GM13977 (cell line): ENCODE results near the gene ADARB1.

Source experiments
- DNase-seq: peaks from one replicate; pipeline ENCODE4 v3.0.0; 2012; ENCODE audit warnings: low spot score
- in situ Hi-C: fragments of 300-500 bp; cut with MboI; formaldehyde crosslinking; loops from one replicate; pipeline ENCODE4 v1.12.0; 2022; ENCODE audit warnings: low sequenced_read_pairs, low pct_unique_long_range_greater_than_20kb, mixed read lengths, inconsistent platforms; ENCODE audit not compliant: unreplicated experiment
- TF ChIP-seq, protein P1 (sequence below): IDR thresholded peaks from 2 replicates; pipeline ENCODE4 v1.5.1; 2012; ENCODE audit warnings: mild to moderate bottlenecking, control low read depth; ENCODE audit not compliant: insufficient read depth; ENCODE audit errors: extremely low read depth, missing control alignments

ADARB1 gene

DNA sequence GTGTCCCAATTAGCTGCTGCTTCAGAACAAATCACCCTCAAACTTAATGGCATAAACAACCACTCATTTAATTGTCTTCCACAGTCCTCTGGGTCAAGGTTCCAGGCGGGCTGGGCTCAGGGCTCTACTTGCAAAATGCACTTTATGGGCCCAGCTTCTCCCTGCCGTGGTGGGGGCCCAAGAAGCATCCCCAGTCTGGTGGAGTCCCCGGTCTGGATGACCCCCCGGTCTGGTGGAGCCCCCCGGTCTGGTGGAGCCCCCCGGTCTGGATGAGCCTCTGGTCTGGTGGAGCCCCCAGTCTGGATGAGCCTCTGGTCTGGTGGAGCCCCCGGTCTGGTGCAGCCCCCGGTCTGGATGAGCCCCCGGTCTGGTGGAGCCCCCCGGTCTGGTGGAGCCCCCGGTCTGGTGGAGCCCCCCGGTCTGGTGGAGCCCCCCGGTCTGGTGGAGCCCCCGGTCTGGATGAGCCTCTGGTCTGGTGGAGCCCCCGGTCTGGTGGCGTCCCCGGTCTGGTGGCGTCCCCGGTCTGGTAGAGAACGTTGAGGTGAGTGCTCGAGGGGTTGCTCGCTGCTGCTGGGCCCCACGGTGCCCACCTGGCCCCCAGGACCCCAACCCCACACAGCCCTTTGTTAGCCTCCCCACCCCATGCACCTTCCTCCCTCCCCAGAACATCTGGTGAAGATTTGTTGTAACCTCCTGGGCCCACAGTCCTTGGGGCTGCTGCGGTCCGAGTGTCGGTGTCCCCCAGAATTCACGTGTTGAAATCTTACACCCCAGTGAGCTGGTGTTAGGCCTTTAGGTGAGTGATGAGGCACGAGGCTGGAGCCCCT lies 179.5 kb downstream of the ADARB1 start:
- in situ Hi-C loops: no loop called here
- DNase-seq: no peak
- TF ChIP-seq, protein P1, sequence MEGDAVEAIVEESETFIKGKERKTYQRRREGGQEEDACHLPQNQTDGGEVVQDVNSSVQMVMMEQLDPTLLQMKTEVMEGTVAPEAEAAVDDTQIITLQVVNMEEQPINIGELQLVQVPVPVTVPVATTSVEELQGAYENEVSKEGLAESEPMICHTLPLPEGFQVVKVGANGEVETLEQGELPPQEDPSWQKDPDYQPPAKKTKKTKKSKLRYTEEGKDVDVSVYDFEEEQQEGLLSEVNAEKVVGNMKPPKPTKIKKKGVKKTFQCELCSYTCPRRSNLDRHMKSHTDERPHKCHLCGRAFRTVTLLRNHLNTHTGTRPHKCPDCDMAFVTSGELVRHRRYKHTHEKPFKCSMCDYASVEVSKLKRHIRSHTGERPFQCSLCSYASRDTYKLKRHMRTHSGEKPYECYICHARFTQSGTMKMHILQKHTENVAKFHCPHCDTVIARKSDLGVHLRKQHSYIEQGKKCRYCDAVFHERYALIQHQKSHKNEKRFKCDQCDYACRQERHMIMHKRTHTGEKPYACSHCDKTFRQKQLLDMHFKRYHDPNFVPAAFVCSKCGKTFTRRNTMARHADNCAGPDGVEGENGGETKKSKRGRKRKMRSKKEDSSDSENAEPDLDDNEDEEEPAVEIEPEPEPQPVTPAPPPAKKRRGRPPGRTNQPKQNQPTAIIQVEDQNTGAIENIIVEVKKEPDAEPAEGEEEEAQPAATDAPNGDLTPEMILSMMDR: no peak

DNA sequence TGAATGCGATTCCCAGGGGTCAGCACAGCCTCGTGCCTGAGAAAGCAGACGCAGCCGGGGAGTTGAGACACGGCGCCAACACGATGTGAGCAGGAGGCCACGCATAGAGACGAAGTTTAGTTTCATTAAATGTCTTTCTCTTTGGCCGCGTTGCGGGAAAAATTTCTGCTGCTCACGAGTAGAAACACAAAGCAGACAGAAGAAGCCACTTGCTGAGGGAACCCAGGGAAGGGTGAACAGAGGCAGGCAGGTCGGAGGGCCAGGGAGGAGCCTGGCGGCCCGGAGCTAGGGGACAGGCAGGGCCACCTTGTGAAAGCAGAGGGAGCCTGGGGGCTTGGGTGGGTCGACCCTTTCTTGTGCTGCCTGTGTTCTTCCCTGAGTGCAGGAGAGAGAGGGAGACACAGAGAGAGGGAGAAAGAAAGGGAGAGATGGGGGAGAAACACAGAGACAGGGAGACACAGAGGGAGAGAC lies 180.1 kb downstream of the ADARB1 start:
- in situ Hi-C loops: no loop called here
- DNase-seq: no peak
- TF ChIP-seq, protein P1: no peak

DNA sequence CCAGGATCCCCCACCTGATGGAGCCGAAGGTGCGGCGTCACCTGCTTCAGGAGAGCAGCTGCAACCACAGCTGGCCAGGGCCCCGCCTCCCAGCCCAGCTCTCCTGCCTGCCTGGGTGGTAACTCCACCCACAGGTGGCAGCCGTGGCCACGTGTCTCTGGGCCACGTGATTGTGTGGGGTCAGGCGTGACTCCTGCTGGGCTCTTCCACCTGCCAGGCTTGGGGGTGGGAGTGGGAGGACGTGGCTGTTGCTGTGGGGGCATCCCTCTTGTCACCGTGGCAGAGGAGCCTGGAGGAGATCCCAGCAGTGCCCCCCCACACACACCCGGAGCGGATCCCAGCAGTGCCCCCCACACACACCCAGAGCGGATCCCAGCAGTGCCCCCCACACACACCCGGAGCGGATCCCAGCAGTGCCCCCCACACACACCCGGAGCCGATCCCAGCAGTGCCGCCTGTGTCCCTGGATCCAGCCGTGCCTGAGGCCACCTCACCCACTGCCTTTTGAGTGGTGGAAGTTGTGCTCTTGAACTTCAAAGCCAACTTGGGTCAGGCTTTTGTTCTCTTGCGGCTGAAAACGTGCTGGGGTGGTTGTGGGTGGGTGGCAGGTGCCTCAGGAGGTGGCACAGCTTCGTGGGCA lies 181.1 kb downstream of the ADARB1 start:
- DNase-seq: no peak
- in situ Hi-C loops: no loop called here
- TF ChIP-seq, protein P1: no peak

DNA sequence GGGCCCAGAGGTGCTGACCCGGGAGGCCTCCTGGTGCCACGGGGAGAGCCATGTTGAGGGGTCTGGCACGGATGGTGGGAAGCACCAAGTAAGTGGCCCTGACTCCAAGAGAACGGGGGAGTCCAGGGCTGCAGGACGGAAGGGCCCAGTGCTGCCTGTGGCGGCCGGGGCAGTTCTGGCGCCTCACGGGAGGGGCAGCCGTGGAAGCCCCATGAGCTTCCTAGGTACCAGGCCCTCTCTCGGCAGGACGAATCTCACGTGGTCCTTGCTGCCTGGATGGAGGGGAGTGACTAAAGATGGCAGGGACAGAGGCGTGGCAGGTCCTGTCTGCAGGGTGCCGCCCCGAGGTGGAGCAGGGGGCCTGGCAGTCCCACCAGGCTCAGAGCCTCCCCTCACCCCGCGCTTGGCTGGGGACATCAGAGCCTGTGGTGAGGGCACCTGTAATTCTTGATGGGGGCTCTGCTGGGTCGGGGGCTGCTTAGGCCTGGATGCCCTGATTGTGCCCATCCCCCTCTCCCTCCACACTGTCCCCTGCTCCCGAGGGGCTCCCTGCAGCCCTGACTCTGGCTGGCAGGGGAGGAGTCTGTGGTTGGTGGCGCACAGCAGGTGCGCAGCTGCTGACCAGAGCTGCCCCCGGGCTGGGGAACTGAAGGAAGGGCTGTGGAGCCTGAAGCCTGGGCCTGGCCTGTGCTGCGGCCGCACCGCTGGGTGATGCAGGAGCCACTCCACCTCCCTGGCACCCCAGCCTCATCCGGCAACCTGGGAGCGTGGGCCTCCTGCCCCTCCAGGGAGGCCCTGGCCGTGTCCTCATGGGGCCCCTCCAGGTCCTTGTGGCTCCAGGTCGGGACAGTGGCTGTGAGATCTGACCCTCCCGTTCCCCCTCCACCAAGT lies 181.9 kb downstream of the ADARB1 start:
- DNase-seq: no peak
- TF ChIP-seq, protein P1: no peak
- in situ Hi-C loops: no loop called here

DNA sequence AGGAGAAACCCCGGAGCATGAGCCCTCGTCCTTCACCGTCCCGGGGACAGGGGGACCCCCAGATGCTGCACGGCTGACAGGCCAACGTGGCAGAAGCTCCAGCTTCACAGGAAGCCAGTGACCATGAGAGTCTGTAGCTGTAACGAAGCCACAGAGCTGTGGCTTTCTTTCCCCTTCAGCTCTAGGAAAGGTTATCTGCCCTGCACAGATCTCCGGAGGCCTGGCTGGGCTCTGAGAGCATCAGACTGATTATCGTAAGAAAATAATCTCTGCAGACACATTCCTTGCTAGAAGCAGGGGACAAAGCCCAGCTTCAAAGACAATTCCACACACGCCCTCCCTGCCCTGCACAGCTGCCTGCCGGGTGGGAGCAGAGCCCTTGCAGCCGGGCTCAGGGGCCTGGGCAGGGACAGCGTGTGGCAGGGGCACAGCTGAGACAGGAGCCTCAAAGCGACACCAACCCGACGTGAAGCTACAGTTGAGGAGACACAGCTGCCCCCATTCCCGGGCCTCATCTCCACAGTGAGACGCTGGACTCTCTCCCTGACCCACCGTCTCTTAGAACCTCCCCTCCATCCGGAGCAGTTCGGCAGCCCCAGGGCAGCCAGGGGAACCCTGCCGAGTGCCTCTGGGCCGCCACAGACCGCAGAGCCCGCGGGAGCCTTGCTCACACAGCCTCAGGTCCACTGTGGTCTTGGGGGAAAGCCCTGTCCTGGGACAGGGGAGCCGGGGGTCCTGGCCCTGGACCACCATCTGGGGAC lies 182.7 kb downstream of the ADARB1 start:
- DNase-seq: no peak
- TF ChIP-seq, protein P1: no peak
- in situ Hi-C loops: no loop called here
